KBM-7 (cell line): ENCODE data around the gene CCP110.
"Not testable (repeated sequence)": the region's sequence is repeated elsewhere in the genome, so short reads cannot be mapped to it uniquely, and the experiment has no call there.

Experiments
- DNase-seq: peaks from one replicate; pipeline ENCODE4 v3.0.0-alpha.2; 2015
- in situ Hi-C: fragments of 300-500 bp; cut with MboI; formaldehyde crosslinking; loops from 2 replicates; pipeline ENCODE4 v1.14.3; 2020; ENCODE audit warnings: low sequenced_read_pairs, low pct_unique_long_range_greater_than_20kb, mixed read lengths

The CCP110 gene

GRCh38 chr16:19542138-19542821 is 18.5 kb downstream of the CCP110 start:
- no peak for DNase-seq
- in situ Hi-C loops = no loop called here

DNA sequence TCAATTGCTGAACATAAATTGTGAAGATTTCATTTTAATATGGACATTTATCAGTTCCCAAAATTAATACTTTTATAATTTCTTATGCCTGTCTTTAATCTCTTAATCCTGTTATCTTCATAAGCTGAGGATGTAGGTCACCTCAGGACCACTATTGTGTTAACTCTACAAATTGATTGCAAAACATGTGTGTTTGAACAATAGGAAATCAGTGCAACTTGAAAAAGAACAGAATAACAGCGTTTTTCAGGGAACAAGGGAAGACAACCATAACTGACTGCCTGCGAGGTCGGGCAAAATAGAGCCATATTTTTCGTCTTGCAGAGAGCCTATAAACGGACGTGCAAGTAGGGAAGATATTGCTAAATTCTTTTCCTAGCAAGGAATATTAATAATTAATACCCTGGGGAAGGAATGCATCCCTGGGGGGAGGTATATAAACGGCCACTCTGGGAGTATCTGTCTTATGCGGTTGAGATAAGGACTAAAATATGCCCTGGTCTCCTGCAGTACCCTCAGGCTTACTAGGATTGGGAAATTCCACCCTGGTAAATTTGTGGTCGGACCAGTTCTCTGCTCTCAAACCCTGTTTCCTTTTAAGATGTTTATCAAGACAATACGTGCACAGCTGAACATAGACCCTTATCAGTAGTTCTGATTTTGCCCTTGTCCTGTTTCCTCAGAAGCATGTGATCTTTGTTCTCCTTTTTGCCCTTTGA is 19.7 kb downstream of the CCP110 start:
- in situ Hi-C loops = not testable (repeated sequence)
- DNase-seq = peak; percentile 33

DNA sequence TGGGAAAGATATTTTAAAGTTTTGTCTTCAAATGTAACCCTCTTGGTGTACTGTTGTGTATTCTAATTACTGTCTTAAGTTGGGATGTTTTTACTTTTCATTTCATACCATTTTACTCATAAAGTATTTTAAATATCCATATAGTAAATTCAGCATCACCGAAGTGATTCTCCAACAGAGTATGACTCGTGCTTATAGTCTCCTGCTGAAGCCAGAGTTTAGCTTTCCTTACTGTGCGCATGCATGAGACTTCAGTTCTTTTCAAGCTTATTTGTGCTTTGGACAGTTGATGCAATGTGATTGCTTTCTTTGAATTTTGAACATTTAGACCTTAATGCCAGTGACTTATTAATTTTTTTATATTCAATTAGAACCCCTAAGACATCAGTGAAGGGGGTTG is 24.4 kb downstream of the CCP110 start:
- DNase-seq = no peak
- in situ Hi-C loops = no loop called here

- in situ Hi-C loops = no loop called here
- DNase-seq = no peak
These were observed 25.9 kb downstream of the CCP110 start for GRCh38 chr16:19549673-19550072.

GRCh38 chr16:19555186-19555937 is 31.6 kb downstream of the CCP110 start, which contains the start of gene VPS35L:
Gene VPS35L, plus strand, starts transcription at chr16:19555703. Its CDS starts 27 bp downstream, at chr16:19555730.
- peak; percentile 99 for DNase-seq
- in situ Hi-C loops = no loop called here

GRCh38 chr16:19555938-19556771 is 32.4 kb downstream of the CCP110 start:
- DNase-seq = peak; percentile 96
- in situ Hi-C loops = no loop called here

- DNase-seq = peak; percentile 78
- in situ Hi-C loops = no loop called here
These were observed 35.6 kb downstream of the CCP110 start for GRCh38 chr16:19559242-19559910.

DNA sequence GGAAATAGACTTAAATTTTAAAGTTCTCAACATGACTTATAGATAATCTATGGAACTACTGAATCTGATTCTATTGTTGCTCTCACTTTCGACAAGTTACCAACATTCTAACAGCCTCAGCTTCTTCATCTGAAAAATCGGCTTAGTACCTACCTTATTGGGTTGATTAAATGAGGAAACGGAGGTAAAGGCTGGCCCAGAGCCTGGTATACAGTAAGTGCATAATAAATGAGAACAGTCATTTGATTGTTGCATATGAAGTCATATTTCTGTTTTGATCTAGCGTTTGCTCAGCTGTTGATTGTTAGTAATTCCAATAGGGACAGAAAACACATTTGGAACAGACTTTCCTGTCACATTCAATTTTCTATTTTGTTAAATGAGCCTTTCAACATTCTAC is 36.3 kb downstream of the CCP110 start:
- in situ Hi-C loops = no loop called here

DNA sequence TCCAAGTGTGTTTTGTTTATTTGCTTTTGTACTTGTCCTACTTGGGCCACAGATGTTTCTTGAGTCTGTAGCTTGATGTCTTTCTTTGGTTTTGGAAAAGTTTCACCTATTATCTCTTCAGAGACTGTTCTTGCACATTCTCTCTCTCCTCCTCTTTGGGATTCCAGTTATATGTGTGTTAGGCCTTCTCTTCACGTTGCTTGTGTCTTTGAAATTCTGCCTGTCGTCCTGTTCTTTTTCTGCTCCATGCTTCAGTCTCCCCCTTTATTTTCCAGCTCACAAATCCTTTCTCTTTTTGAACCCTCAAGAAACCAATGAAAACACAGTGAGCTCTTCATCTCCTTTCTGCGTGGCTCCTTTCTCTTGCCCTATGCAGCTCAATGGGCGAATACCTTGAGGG is 39.6 kb downstream of the CCP110 start:
- in situ Hi-C loops = no loop called here
- DNase-seq = no peak

More for the DNA sequence above, 36.3 kb downstream of the CCP110 start:
- no peak for DNase-seq

DNA sequence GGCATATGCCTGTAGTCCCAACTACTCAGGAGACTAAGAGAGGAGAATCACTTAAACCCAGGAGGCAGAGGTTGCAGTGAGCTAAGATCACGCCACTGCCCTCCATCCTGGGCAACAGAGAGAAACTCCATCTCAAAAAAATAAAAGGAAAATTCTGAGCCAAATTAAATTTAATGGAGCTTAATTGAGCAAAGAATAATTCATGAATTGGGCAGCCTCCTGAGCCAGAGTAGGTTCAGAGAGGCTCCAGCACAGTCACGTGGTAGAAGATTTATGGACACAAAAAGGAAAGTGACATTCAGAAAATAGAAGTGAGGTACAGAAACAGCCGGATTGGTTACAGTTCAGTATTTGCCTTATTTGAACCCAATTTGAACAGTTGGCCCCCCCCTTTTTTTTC is 42.6 kb downstream of the CCP110 start:
- in situ Hi-C loops = no loop called here
- no peak for DNase-seq

GRCh38 chr16:19567560-19567959 is 43.8 kb downstream of the CCP110 start:
- in situ Hi-C loops = no loop called here

GRCh38 chr16:19573997-19574396 is 50.3 kb downstream of the CCP110 start:
- in situ Hi-C loops = no loop called here
- DNase-seq = no peak

More at GRCh38 chr16:19567560-19567959, 43.8 kb downstream of the CCP110 start:
- DNase-seq = no peak

- in situ Hi-C loops = no loop called here
- no peak for DNase-seq
These were observed 50.9 kb downstream of the CCP110 start for GRCh38 chr16:19574615-19575014.

DNA sequence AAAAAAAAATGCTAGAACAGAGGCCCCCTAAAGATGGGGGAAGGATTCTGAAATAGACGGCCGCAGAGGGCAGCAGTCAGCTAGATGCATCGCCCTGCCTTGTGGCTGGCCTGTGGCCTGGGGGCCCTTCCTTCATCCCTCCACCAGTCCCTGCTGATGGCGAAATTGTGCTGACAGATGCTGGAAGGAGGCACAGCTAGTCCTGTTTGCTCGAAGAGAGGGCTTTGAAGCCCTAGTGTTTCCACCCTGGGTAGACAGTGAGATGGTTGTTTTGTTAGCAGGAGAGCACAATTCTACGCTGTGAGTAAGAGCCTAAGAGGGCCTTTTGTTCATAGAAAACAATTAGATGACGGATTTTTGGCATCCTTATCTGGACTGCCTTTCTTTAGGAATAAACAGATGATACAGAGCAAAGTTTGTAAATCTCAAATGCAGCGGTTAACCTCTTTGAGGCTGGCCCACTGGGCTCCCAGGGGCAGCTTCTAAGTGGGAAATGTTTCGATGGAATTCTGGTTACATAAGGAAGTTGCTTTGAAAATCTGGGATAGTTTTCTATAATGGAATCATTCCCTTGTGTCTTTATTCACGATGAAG is 54.7 kb downstream of the CCP110 start:
- no peak for DNase-seq
- in situ Hi-C loops = no loop called here

- in situ Hi-C loops = no loop called here
- DNase-seq = no peak
These were observed 58.5 kb downstream of the CCP110 start for GRCh38 chr16:19582050-19582831.

DNA sequence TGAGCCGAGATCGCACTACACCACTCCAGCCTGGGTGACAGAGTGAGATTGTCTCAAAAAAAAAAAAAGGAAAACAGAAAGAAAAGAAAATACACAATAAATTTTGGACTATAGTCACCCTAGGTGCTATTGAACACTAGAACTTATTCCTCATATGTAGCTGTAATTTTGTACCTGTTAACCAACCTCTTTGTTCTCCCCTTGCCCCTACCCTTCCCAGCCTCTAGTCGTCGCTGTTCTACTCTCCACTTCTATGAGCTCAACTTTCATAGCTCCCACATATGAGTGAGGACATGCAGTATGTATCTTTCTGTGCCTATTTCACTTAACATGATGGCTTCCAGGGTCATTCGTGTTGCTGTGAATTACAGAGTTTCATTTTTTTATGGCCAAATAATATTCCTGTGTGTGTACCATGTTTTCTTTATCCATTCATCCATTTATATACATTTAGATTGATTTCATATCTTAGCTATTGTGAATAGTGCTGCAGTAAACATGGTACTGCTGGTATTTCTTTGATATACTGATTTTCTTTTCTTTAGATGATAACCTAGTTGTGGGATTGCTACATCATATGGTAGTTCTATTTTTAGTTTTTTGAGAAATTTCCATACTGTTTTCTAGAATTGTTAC is 60.0 kb downstream of the CCP110 start:
- DNase-seq = peak; percentile 71
- in situ Hi-C loops = no loop called here

DNA sequence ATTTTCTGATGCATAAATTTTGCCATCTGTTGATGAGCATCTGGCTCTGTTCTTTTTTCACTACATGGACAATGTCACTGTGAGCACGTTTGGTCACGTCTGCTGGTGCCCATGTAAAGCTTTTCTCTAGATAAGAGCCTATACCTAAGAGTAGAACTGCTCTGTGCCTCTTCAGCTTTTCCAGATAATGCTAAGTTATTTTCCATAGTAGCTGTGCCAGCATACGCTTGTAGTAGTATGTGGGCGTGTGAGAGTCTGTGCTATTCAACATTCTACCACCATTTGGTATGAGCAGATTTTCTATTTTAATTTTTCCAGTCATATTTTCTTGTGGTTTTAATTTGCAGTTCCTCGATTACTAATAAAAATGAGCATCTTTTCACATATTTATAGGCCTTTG is 64.9 kb downstream of the CCP110 start:
- in situ Hi-C loops = no loop called here

More for the DNA sequence above, 64.9 kb downstream of the CCP110 start:
- no peak for DNase-seq
